Activated naive CD4-positive, alpha-beta T cell (primary cell): ENCODE data around the gene TMEFF1.
"Not testable (repeated sequence)": the region's sequence is repeated elsewhere in the genome, so short reads cannot be mapped to it uniquely, and the experiment has no call there.

Experiments
- DNase-seq, 4 experiments: peaks; one replicate each; lab custom pipeline; 2025; lab: John Stamatoyannopoulos, UW

The TMEFF1 gene

DNA sequence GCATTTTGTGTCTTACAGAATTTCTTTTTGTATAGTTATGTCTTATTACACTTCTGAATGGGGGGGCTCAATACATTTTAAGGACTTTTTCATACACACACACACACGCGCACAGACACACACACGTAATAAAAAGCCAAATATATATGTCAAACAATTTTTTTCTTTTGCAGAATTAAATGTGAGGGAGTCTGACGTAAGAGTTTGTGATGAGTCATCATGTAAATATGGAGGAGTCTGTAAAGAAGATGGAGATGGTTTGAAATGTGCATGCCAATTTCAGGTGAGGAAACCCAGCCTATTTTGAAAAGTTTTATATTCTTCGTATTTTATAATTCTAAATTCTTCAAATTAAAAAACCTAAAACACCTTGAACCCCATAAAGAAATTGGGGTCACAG is 25.6 kb downstream of the TMEFF1 start:
- DNase-seq = no peak

- no peak for DNase-seq
Observed at GRCh38 chr9:100499460-100499859, 26.5 kb downstream of the TMEFF1 start.

GRCh38 chr9:100499866-100500265 is 26.9 kb downstream of the TMEFF1 start:
- DNase-seq = no peak

DNA sequence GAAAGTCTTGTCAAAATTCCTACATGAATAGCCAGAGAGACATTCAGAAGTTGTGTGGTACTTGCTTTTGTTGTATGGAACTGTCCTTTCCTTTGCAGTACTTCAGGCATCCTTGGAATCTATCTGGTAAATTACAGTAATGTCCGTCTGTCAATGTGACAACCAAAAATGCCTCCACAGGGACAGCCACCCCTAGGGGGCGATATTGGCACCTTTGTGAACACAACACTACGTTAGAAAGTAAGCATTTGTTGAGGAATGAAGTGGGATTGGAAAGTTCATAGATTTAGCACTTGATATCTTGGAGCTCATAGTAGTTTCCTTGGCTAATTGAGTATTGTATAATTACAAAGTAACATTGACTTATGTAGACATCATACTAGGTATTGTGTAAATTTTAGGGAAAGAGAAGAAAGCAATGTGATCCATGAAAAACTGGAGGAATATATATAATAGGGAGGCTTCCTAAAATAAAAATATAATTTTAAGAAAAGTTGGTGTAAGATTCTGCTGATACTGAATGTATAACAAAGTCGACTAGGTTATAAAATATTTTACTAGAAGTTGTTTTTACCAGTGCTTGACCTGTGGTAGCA is 32.7 kb downstream of the TMEFF1 start:
- peak; percentile 5 to 31 (median 22) for DNase-seq

GRCh38 chr9:100507350-100507749 is 34.4 kb downstream of the TMEFF1 start:
- DNase-seq = not testable (repeated sequence)

GRCh38 chr9:100511205-100511604 is 38.3 kb downstream of the TMEFF1 start:
- DNase-seq = no peak

DNA sequence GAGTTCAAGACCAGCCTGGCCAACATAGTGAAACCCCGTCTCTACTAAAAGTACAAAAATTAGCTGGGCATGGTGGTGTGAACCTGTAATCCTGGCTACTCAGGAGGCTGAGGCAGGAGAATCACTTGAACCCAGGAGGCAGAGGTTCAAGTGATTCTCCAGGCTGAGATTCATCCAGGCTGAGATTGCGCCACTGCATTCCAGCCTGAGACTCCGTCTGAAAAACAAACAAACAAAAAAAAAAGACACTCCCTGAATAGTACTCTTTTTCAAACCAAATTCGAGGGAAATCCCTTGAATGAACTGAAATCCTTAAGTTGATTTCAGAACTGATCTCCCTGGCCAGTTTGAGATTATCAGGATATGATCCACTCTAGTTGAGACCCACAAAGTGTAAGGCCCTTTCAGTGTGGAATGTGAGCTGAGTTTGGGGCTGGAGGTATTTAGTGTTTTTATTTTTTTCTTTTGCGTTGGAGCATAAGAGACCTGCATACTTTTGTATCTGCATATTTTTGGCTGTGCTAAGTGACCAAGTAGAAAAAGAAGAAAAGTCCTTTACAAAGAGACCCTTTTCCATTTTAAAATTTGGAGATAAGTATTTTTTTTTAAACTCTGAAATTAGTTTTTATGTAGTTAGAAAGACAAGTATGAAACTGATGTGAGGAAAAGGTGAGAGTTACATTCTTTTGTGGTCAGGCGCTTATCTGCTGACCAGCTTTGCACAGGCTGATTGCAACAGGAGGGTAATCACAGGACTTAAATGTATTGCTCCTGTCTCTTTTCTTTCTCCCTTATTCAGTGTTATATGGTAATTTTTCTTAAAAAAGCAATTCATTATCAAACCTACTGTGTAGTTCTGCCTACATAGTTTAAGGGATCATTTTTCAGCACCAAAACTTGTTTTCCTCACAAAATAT is 42.9 kb downstream of the TMEFF1 start:
- no peak for DNase-seq

- no peak for DNase-seq
Observed at GRCh38 chr9:100521282-100521681, 48.3 kb downstream of the TMEFF1 start.

DNA sequence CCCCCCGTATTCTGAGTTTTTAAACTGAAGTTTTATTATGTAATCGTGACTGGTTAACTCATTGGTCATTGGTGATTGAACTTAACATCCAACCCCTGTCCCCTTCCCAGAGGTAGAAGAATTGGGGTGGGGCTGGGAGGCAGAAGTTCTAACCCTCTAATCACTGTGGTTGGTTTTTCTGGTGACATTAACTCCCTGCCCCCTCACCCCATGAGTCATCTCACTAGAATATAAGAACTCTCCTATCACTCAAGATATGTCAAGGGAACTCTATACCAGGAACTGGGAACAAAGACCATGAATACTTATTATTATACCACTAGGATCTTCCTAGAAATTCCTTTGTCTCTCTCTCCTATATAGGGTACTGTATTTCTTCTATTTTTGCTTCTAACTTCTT is 52.6 kb downstream of the TMEFF1 start:
- DNase-seq = no peak

DNA sequence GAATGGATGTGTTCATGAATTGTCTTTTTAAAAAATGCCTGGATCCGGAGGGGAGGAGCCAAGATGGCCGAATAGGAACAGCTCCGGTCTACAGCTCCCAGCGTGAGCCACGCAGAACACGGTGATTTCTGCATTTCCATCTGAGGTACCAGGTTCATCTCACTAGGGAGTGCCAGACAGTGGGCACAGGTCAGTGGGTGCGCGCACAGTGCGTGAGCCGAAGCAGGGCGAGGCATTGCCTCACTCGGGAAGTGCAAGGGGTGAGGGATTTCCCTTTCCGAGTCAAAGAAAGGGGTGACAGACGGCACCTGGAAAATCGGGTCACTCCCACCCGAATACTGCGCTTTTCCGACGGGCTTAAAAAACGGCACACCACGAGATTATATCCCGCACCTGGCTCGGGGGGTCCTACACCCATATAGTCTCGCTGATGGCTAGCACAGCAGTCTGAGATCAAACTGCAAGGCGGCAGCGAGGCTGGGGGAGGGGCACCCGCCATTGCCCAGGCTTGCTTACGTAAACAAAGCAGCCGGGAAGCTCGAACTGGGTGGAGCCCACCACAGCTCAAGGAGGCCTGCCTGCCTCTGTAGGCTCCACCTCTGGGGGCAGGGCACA is 54.3 kb downstream of the TMEFF1 start:
- DNase-seq = not testable (repeated sequence)

DNA sequence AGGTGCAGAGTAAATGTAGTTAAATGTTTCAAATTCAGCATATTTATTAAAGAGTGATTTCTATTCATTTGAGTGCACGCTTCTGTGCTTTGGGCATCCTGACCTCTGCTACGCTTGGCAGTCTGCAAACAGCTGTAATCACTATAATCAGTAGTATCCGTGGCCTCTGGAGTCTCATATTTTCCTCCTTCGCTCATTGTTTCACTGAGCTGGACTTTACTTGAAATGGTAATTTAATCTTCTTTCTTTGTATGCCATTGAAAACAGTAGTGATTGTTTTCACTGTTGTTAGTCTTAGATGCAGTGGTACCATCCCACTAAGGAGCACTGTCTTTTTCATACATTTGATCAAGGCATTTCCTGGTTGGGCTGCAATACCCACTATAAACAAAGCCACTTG is 61.5 kb downstream of the TMEFF1 start:
- DNase-seq = no peak

DNA sequence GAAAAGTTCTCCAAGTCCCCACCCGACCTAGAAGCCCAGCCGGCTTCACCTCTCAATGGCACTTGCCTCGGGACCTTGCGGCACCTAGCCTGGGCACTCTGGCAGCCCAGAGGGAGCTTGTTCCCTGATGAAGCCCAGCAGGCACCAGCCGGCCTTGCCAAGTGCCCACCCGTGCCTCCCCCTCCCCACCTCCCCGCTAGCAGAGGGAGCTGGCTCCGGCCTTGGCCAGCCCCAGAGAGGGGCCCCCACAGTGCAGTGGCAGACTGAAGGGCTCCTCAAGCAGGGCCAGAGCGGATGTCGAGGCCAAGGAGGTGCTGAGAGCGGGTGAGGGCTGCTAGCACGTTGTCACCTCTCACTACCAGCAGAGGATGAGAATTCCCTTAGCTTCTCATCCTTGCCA is 67.4 kb downstream of the TMEFF1 start:
- no peak for DNase-seq

GRCh38 chr9:100549048-100549447 is 76.1 kb downstream of the TMEFF1 start:
- DNase-seq = no peak

- DNase-seq = no peak
Observed at GRCh38 chr9:100554935-100555401, 82.0 kb downstream of the TMEFF1 start.

DNA sequence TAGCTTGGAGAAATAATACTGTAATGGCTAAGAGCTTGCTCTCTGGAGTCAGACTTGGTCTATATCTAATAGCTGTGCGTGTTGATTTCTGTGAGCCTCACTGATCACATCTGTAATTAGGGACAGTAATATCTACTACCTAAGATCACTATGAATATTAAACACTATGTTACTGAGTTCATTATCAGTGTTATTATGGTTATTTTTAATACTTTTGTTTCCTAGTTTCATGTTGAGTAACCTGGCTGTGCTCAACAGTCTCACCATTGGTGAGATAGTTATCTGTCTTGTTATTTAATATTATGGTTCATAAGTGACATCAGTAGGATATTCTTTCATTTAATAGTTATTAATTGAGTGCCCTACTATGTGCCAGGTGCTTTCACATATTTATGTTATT is 82.5 kb downstream of the TMEFF1 start:
- no peak for DNase-seq

DNA sequence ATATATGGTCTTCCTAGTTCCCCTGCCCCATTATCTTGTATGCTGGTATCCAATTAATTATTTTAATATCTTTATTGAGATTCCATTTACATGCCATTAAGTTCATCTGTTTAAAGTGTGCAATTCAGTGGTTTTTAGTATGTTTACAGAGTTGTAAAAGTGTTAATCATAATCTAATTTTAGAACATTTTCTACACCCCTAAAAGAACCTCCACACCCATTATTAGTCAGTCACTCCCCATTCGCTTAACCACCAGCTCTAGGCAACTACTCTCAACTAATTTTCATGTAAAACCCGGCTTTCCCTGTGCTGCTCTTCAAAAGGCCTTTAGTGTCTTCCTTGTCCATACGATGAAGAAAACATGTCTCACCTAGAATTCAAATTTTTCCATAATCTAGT is 84.1 kb downstream of the TMEFF1 start:
- no peak for DNase-seq

GRCh38 chr9:100561256-100561655 is 88.3 kb downstream of the TMEFF1 start:
- no peak for DNase-seq

GRCh38 chr9:100567856-100568255 is 94.9 kb downstream of the TMEFF1 start:
- no peak for DNase-seq

GRCh38 chr9:100573655-100574260 is 100.8 kb downstream of the TMEFF1 start:
- DNase-seq = no peak

GRCh38 chr9:100575006-100575405 is 102.1 kb downstream of the TMEFF1 start:
- no peak for DNase-seq

- no peak for DNase-seq
Observed at GRCh38 chr9:100575765-100576386, 102.9 kb downstream of the TMEFF1 start.
